ENCODE measurements around the gene PARP16.
A peak's percentile ranks its signal among the peaks of the same experiment; 100 is the strongest.

PARP16 gene

GRCh38 chr15:65333148-65333820 lies 46.6 kb upstream of the PARP16 start:
- TF ChIP-seq REST (IDR thresholded peaks at IDR 0.05; ENCODE audit: insufficient read depth in 1 of 2, low read depth in 2 of 2, low read length in 2 of 2) (no peak), SIN3A (IDR thresholded peaks at IDR 0.05; ENCODE audit: borderline replicate concordance, insufficient read depth, low read length) (no peak), TAF1 (IDR thresholded peaks at IDR 0.05; ENCODE audit: borderline replicate concordance, insufficient read depth, low read length) (no peak), FOXP2 (optimal IDR thresholded peaks at IDR 0.05; ENCODE audit: borderline replicate concordance, extremely low read depth, extremely low read length, insufficient read depth) (no peak), POLR2AphosphoS5 (IDR thresholded peaks at IDR 0.05; ENCODE audit: low read depth, low read length) (no peak)

- TF ChIP-seq FOXP2 (optimal IDR thresholded peaks at IDR 0.05; ENCODE audit: borderline replicate concordance, extremely low read depth, extremely low read length, insufficient read depth) (no peak), REST (IDR thresholded peaks at IDR 0.05; ENCODE audit: insufficient read depth in 1 of 2, low read depth in 2 of 2, low read length in 2 of 2) (no peak), TAF1 (IDR thresholded peaks at IDR 0.05; ENCODE audit: borderline replicate concordance, insufficient read depth, low read length) (no peak), SIN3A (IDR thresholded peaks at IDR 0.05; ENCODE audit: borderline replicate concordance, insufficient read depth, low read length) (no peak), POLR2AphosphoS5 (IDR thresholded peaks at IDR 0.05; ENCODE audit: low read depth, low read length) (no peak)
These were observed 45.9 kb upstream of the PARP16 start for GRCh38 chr15:65332391-65333147.

- no peak for TF ChIP-seq FOXP2 (optimal IDR thresholded peaks at IDR 0.05; ENCODE audit: borderline replicate concordance, extremely low read depth, extremely low read length, insufficient read depth)
- TF ChIP-seq POLR2AphosphoS5 (IDR thresholded peaks at IDR 0.05; ENCODE audit: low read depth, low read length), result no peak
These were observed 45.1 kb upstream of the PARP16 start for GRCh38 chr15:65331811-65332210.

- TF ChIP-seq REST (IDR thresholded peaks at IDR 0.05; ENCODE audit: insufficient read depth in 1 of 2, low read depth in 2 of 2, low read length in 2 of 2) (peak; percentile 72 to 88), FOXP2 (optimal IDR thresholded peaks at IDR 0.05; ENCODE audit: borderline replicate concordance, extremely low read depth, extremely low read length, insufficient read depth) (no peak)
These were observed 44.4 kb upstream of the PARP16 start for GRCh38 chr15:65330934-65331645.

GRCh38 chr15:65329984-65330735 lies 43.5 kb upstream of the PARP16 start:
- TF ChIP-seq FOXP2 (optimal IDR thresholded peaks at IDR 0.05; ENCODE audit: borderline replicate concordance, extremely low read depth, extremely low read length, insufficient read depth) (no peak), POLR2AphosphoS5 (IDR thresholded peaks at IDR 0.05; ENCODE audit: low read depth, low read length) (no peak)
